HepG2 (cell line): ENCODE measurements around the gene NFATC3. TPM values are rescaled to one million over a fixed set of nuclear protein-coding genes. Genes with fewer than 3 reads are reported as not detected.

ENCODE experiments used
- ATRX ChIP-seq: sonication (generic); formaldehyde crosslinking; IDR thresholded peaks from 2 replicates; pipeline ENCODE4 v1.4.0; 2020; ENCODE audit warnings: missing genetic modification reagents, borderline replicate concordance
- BRD4 ChIP-seq: sonication (generic); formaldehyde crosslinking; IDR thresholded peaks from 2 replicates; pipeline ENCODE4 v1.4.0; 2020; ENCODE audit warnings: missing genetic modification reagents
- CBX2 ChIP-seq, 2 experiments: fragments of 200-600 bp in 1 of 2; sonication (generic); formaldehyde crosslinking in 1 of 2; IDR thresholded peaks; 2 replicates each; pipeline versions ENCODE4 v1.7.0 to v1.8.1; 2018 to 2022; ENCODE audit warnings: low read depth in 2 of 2, low read length in 1 of 2, mild to moderate bottlenecking in 1 of 2, missing genetic modification reagents in 1 of 2
- CBX5 ChIP-seq: sonication (generic); formaldehyde crosslinking; IDR thresholded peaks from 2 replicates; pipeline ENCODE4 v1.4.0; 2020; ENCODE audit warnings: missing genetic modification reagents, borderline replicate concordance
- HIVEP1 ChIP-seq: sonication (generic); formaldehyde crosslinking; IDR thresholded peaks from 2 replicates; pipeline ENCODE4 v1.4.0; 2020; ENCODE audit warnings: mild to moderate bottlenecking, missing genetic modification reagents
- JUN ChIP-seq: sonication (generic); formaldehyde crosslinking; IDR thresholded peaks from 2 replicates; pipeline ENCODE4 v1.4.0; 2020; ENCODE audit warnings: mild to moderate bottlenecking, missing genetic modification reagents
- NR2F6 ChIP-seq, 2 experiments: IDR thresholded peaks; 2 replicates each; pipeline ENCODE4 v1.6.1; 2016; ENCODE audit warnings: antibody characterized with exemption in 1 of 2, mild to moderate bottlenecking in 1 of 2
- PHB2 ChIP-seq: fragments of 450-650 bp; IDR thresholded peaks from 2 replicates; pipeline ENCODE4 v1.6.1; 2018; ENCODE audit not compliant: partially characterized antibody
- SETDB1 ChIP-seq: sonication (generic); formaldehyde crosslinking; IDR thresholded peaks from 2 replicates; pipeline ENCODE4 v1.5.1; 2020; ENCODE audit warnings: missing genetic modification reagents, mild to moderate bottlenecking, borderline replicate concordance
- STAG1 ChIP-seq: sonication (generic); formaldehyde crosslinking; IDR thresholded peaks from 2 replicates; pipeline ENCODE4 v1.4.0; 2020; ENCODE audit warnings: missing genetic modification reagents
- SYNCRIP ChIP-seq: fragments of 200-400 bp; formaldehyde crosslinking; IDR thresholded peaks from 2 replicates; pipeline ENCODE4 v1.6.1; 2018; ENCODE audit warnings: mild to moderate bottlenecking, low read depth, low read length; ENCODE audit not compliant: insufficient read depth
- TCF12 ChIP-seq, 2 experiments: fragments of 450-650 bp in 1 of 2; sonication (generic) in 1 of 2; formaldehyde crosslinking in 1 of 2; IDR thresholded peaks; 2 replicates each; pipeline versions ENCODE4 v1.6.1 to v1.8.0; 2017 to 2022; ENCODE audit warnings: antibody characterized with exemption in 1 of 2, mild to moderate bottlenecking in 1 of 2, missing genetic modification reagents in 1 of 2, moderate library complexity in 1 of 2
- ZBTB39 ChIP-seq: sonication (generic); formaldehyde crosslinking; IDR thresholded peaks from 2 replicates; pipeline ENCODE4 v1.5.0; 2020; ENCODE audit warnings: missing genetic modification reagents
- ZNF205 ChIP-seq: IDR thresholded peaks from 2 replicates; pipeline ENCODE4 v1.6.1; 2018; ENCODE audit warnings: missing biosample characterization, missing genetic modification reagents
- ZNF30 ChIP-seq: sonication (generic); formaldehyde crosslinking; IDR thresholded peaks from 2 replicates; pipeline ENCODE4 v1.5.0; 2020; ENCODE audit warnings: mild to moderate bottlenecking, missing genetic modification reagents
- ZNF644 ChIP-seq: IDR thresholded peaks from 2 replicates; pipeline ENCODE4 v1.6.1; 2016; ENCODE audit warnings: low read depth
- polyA plus RNA-seq, 8 experiments: library from polyadenylated mRNA; depleted of rRNA in 3 of 8; stranded (reverse) in 7 of 8; unstranded in 1 of 8; fragments of >200 nt; fragmentation: Illumina TruSeq in 4 of 8; extraction: Trizol in 4 of 8; gene quantifications; 2 replicates each; pipeline versions ENCODE4 v1.2.1 to v1.2.3, GENCODE V29; 2011 to 2016; ENCODE audit warnings: low read depth in 4 of 8, missing spikeins in 1 of 8, mixed read lengths in 1 of 8; ENCODE audit not compliant: insufficient read depth in 1 of 8
- total RNA-seq, 5 experiments: library from RNA; depleted of rRNA; stranded (reverse); fragments of >200 nt; fragmentation: Illumina TruSeq; extraction: Trizol; gene quantifications; 2 replicates each; pipeline ENCODE4 v1.2.3, GENCODE V29; 2016; ENCODE audit warnings: low read depth in 1 of 5
- TF ChIP-seq, protein P1 (sequence below): sonication (generic); formaldehyde crosslinking; IDR thresholded peaks from 2 replicates; pipeline ENCODE4 v1.4.0; 2020; ENCODE audit warnings: mild to moderate bottlenecking, missing genetic modification reagents

NFATC3 gene
- total and polyA plus RNA-seq, 2 of the 13 experiments (the other 11 are each of a cell fraction or from before 2014, with no cell fraction given): 52.6 to 62.7 TPM

- TF ChIP-seq, protein P1, sequence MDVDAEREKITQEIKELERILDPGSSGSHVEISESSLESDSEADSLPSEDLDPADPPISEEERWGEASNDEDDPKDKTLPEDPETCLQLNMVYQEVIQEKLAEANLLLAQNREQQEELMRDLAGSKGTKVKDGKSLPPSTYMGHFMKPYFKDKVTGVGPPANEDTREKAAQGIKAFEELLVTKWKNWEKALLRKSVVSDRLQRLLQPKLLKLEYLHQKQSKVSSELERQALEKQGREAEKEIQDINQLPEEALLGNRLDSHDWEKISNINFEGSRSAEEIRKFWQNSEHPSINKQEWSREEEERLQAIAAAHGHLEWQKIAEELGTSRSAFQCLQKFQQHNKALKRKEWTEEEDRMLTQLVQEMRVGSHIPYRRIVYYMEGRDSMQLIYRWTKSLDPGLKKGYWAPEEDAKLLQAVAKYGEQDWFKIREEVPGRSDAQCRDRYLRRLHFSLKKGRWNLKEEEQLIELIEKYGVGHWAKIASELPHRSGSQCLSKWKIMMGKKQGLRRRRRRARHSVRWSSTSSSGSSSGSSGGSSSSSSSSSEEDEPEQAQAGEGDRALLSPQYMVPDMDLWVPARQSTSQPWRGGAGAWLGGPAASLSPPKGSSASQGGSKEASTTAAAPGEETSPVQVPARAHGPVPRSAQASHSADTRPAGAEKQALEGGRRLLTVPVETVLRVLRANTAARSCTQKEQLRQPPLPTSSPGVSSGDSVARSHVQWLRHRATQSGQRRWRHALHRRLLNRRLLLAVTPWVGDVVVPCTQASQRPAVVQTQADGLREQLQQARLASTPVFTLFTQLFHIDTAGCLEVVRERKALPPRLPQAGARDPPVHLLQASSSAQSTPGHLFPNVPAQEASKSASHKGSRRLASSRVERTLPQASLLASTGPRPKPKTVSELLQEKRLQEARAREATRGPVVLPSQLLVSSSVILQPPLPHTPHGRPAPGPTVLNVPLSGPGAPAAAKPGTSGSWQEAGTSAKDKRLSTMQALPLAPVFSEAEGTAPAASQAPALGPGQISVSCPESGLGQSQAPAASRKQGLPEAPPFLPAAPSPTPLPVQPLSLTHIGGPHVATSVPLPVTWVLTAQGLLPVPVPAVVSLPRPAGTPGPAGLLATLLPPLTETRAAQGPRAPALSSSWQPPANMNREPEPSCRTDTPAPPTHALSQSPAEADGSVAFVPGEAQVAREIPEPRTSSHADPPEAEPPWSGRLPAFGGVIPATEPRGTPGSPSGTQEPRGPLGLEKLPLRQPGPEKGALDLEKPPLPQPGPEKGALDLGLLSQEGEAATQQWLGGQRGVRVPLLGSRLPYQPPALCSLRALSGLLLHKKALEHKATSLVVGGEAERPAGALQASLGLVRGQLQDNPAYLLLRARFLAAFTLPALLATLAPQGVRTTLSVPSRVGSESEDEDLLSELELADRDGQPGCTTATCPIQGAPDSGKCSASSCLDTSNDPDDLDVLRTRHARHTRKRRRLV (CRISPR knock-in tag): peak; percentile 69
- no peak for TF ChIP-seq ZBTB39 (CRISPR knock-in tag)
- TF ChIP-seq STAG1 (CRISPR knock-in tag): peak; percentile 57
- no peak for TF ChIP-seq TCF12 (IDR thresholded peaks at IDR 0.05)
- no peak for TF ChIP-seq TCF12 (CRISPR knock-in tag; IDR thresholded peaks at IDR 0.05)
- TF ChIP-seq SYNCRIP: no peak
- no peak for TF ChIP-seq SETDB1 (CRISPR knock-in tag)
- TF ChIP-seq NR2F6 (IDR thresholded peaks at IDR 0.05): no peak; the same call in 1 of the 2 replicates
- peak; percentile 78; the same call in 1 of the 2 replicates for TF ChIP-seq NR2F6 (CRISPR knock-in tag; IDR thresholded peaks at IDR 0.05)
- peak; percentile 57; the same call in 1 of the 2 replicates for TF ChIP-seq ZNF205 (CRISPR knock-in tag)
- TF ChIP-seq HIVEP1 (CRISPR knock-in tag): peak; percentile 81
- no peak for TF ChIP-seq ATRX (CRISPR knock-in tag)
- peak; percentile 82 for TF ChIP-seq JUN (CRISPR knock-in tag)
- TF ChIP-seq CBX5 (CRISPR knock-in tag): peak; percentile 34; the same call in 1 of the 2 replicates
- no peak for TF ChIP-seq ZNF30 (CRISPR knock-in tag)
- TF ChIP-seq PHB2: no peak
- 0 out of 2 replicates have a peak, but pooled peaks have one; percentile 67 for TF ChIP-seq BRD4 (CRISPR knock-in tag)
- TF ChIP-seq ZNF644 (CRISPR knock-in tag): peak; percentile 74
- TF ChIP-seq CBX2 (IDR thresholded peaks at IDR 0.05; ENCODE audit: low read depth, low read length): no peak
- no peak for TF ChIP-seq CBX2 (CRISPR knock-in tag; IDR thresholded peaks at IDR 0.05; ENCODE audit: low read depth)
These were observed 489 bp upstream of the NFATC3 start (continued) for GRCh38 chr16:68084504-68085258.
